Hypothalamus (tissue), 51 donors: ENCODE measurements around the gene GSTM3.

ENCODE experiments used
- DNase-seq, 51 donors: peaks; one replicate each; lab custom pipeline; 2025; lab: John Stamatoyannopoulos, UW

Gene GSTM3

GRCh38 chr1:109740615-109741373, at the start of gene GSTM3:
Gene GSTM3 (minus strand): TSS chr1:109741038. CDS start chr1:109740287, 751 bp downstream.
- no peak for DNase-seq

- no peak for DNase-seq
Measured at GRCh38 chr1:109790329-109790728, 49.5 kb upstream of the GSTM3 start.

- no peak for DNase-seq
Measured at GRCh38 chr1:109789551-109790180, 48.8 kb upstream of the GSTM3 start.

DNA sequence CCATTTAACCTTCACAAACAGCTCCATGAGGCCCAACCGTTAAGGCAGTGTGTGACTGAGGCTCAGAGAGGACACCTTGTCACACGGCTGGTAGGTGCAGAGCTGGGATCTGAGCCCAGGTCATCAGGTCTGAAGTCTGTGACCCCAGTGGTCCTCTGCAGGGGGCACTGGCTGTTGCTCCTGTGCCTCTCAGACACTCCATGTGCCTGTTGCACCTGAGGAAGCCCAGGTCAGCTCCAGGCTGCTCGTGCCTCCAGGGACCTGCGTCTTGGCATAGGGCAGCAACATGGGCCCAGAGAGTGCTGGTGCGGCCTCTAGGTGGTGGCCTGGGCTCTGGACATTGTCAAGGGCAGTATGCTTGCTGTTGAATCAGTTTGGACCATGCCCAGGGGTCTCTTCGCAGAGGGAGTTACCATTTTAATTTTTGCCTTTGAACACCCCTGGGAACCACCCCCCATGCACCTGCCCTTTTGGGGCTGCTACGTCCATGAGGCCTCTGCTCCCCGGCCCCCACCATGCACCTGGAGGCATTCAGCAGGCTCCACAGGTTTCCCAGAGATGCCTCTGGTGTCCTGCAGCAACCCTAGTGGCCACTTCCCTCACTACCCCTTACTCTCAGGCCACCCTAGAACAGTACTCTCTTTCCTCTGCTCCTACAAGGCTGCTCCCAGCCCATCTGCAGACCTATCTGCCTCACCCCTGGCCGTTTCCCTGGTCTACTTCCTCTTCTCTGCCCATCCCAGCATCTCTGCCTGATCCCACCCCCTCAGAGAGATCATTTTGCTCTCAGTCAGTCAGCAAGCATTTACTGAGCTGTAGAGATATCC, 48.1 kb upstream of the GSTM3 start:
- no peak for DNase-seq

GRCh38 chr1:109787845-109788601, 47.2 kb upstream of the GSTM3 start:
- peak in 1 of 51 donors; percentile 42 for DNase-seq

DNA sequence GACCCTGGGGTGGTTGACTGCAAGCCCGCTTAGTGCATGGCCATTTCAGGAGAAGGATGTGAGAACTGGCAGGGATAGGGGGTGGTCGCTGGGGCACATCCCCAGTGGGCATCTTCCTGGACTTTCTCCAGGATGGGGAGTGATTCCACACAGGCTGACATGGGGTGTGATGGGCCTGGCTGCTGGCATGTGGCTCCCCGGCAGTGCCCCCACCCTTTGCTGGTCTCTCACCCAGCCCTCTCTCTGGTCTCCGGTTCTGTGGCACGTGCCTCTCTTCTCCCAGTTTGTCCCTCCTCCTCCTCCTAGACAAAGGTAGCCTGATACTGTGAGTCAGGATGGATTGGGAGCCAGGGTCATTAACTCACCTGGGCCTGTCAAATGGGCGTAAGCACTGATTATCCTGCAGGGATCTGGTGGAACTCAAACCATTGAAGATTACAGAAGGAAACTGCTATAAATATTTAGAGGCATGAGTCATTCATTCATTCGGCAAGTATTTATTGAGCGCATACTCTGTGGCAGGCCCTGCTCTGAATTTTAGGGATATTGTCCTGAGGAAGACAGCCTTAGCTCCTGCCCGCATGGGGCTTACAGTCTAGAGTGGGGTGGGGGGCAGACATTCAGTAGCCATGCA, 46.5 kb upstream of the GSTM3 start:
- no peak for DNase-seq

- DNase-seq = no peak
Measured at GRCh38 chr1:109786531-109787021, 45.7 kb upstream of the GSTM3 start.

DNA sequence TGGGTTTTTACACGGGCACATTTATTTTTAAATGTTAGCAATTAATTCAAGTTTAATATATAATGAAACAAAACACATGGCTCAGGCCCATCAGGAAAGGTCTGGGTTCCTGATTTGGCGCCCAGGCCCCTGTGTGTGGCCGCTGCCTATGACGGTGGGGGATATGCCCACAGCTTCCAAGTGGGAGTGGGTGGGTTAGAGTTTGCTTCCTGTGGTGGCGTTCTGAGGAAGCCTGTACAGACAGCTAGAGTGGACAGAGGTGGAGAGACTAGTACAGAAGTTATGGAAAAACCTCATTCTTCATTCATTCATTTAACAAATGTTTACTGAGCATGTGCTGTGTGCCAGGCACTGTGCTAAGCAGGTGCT, 45.3 kb upstream of the GSTM3 start:
- no peak for DNase-seq

GRCh38 chr1:109785446-109786111, 44.7 kb upstream of the GSTM3 start:
- DNase-seq = no peak

DNA sequence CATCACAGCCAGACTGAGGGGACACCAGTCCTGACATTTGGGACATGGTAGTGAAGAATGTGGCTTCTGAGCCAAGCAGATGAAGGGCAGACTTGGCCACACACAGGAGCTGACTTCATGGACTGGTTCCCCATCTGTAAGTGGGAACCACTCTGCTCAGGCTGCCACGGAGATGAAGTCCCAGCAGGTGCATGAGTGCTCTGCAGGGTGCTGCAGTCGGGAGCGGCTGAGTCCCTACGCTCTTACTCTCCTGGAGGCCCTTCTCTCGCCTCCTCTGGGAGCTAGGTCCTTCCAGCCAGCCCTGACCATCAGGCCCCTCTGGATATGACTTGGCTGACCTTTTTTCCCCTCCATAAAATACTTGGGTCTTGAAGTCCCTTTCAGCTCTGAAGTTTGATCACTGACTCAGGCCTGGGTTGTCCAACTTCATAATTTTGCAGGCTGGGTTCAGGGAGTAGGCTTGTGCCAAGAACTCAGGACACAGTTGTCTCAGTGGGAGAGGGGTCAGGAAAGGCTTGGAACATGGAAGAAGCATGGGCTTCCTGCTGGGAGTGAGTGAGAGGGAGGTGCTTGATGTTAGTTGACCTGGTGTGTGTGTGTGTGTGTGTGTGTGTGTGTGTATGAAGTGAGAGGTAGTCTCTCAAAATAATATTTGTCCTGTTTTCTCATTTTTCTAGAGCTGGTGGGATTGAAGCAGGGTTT, 43.9 kb upstream of the GSTM3 start:
- DNase-seq = no peak

DNA sequence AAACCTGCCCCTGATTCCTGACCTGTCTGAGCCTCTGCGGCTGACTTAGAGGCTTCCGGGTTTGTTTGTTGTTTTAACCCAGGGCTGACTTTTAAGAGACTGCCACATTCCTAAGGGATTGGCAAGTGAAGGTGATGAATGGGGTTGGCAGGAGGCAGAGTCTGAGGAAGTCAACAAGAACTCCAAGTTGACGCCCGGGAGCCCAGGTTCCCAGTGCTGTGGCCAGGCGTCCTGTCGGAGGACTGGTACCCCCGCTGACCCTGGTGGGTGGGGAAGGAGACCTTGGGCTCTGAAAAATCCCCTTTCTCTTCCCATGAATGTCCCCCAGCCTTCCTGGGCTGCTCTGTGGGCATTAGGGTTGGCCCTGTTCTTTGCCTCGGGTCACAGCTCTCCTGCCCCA, 42.6 kb upstream of the GSTM3 start:
- DNase-seq = no peak

GRCh38 chr1:109782927-109783326, 42.1 kb upstream of the GSTM3 start:
- no peak for DNase-seq

DNA sequence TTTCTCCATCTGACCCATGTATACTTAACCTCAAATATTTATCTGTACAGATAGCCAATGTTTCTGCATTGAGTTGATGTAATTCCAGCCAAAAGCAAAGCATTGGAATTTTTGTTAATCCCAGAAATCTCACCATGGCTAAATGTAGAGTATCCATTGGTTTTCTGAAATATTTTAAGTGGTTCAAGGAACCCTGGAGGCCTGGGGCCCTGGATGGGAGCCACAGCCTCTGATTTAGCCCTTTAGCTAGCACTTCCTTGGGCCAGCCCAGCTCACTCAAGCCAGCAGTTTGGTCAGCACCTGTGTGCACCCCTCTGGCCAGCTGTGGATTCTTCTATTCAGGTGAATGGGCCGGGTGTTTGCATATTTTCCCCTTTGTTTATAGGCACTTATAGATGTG, 41.7 kb upstream of the GSTM3 start:
- no peak for DNase-seq

DNA sequence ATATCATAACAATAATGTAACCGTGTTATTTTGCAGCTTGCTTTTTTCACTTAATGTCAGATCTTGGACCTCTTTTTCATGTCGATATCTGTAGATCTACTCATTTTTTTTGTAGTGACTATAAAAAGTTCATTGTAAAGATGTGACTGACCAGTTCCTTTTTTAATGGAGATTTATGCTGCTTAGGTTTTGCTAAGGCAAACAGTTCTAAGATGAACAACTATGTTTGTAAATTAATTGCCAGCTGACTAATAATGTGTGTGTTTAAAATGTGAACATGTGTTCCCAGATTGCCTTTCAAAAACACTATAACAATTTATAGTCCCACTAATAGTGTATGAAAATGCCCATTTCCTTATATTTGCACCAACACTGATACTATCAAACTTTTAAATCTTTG, 41.0 kb upstream of the GSTM3 start:
- no peak for DNase-seq

- DNase-seq = no peak
Measured at GRCh38 chr1:109780982-109781381, 40.1 kb upstream of the GSTM3 start.

DNA sequence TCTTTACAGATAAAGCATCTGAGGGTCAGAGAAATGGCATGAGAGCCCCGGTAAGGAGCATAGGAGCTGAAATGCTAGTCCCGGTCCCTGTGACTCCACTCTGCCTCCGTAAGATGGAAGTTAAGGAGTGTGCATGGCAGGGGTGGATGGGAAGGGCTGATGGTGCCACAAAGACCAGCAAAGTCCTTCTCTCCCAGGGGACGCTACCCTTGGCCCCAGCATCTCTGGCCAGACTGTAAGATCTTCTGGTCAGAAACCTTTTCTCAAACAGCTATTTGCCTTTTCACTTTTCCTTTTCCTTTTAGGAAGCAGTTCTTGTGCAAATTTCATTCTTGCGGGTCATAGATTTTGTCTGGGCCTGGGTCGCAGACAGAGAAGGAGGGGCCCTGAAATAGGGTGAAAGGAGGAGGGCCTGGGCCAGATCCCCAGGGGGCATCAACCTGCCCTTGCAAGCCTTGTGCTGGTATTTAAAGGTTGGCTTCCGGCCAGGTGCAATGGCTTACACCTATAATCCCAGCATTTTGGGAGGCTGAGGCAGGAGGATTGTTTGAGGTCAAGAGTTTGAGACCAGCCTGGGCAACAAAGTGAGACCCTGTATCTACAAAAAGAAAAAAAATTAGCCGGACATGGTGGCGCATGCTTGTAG, 37.3 kb upstream of the GSTM3 start:
- no peak for DNase-seq

- peak in 1 of 51 donors; percentile 48 for DNase-seq
Measured at GRCh38 chr1:109777436-109777835, 36.6 kb upstream of the GSTM3 start.

DNA sequence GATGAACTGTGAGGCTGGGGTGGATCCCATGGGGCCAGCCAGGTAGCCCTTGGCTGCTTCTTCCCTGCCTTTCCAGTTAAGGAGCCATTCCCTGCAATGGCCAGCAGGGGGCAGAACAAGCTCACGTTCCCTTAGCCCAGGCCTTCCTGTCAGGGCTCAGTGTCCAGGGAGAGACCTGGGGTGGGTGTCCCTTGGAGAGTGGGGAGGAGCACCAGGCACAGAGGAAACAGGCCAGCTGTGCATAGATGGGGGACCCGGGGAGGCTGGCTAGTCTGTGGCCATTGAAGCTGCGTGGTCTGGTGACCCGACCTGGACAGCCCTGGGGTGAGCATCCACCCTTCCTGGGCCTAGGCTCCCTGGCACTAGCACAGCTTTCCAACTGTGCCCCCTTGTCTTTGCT, 36.1 kb upstream of the GSTM3 start:
- DNase-seq = peak in 49 of 51 donors; percentile 42 to 87 (median 67)
